HG03354 (cell line): Measurements from ENCODE around the gene PAOX.
A peak's percentile ranks its signal among the peaks of the same experiment; 100 is the strongest.
"Not testable (repeated sequence)": the region's sequence is repeated elsewhere in the genome, so short reads cannot be mapped to it uniquely, and the experiment has no call there.

Experiments
- ATAC-seq: cut with Tn5 transposase; IDR thresholded peaks from one replicate; pipeline ENCODE4 v1.9.1; 2021; ENCODE audit warnings: mild to moderate bottlenecking; ENCODE audit not compliant: unreplicated experiment, poor library complexity, severe bottlenecking

Gene PAOX

GRCh38 chr10:133361773-133362441, 17.2 kb upstream of the PAOX start:
- ATAC-seq: no peak

DNA sequence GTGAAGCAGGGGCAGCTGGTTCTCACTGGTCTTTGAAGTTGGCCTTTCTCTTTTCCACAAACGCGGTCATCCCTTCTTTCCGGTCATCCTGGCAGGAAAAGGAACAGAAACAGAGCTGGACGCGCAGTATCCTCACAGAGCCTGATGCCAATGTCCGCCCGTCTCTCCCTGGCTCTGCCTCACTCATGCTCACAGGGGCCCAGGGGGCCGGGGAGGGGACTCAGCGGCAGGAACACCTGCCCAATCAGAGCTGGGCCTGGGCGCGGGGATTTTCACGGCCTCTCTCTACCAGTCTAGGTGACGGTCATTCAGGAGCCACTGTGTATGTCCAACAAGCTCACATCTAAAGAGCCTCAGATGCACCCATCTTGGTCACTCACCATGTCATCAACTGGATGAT, 16.2 kb upstream of the PAOX start:
- no peak for ATAC-seq

- ATAC-seq: no peak
Measured at GRCh38 chr10:133364645-133365431, 14.2 kb upstream of the PAOX start.

DNA sequence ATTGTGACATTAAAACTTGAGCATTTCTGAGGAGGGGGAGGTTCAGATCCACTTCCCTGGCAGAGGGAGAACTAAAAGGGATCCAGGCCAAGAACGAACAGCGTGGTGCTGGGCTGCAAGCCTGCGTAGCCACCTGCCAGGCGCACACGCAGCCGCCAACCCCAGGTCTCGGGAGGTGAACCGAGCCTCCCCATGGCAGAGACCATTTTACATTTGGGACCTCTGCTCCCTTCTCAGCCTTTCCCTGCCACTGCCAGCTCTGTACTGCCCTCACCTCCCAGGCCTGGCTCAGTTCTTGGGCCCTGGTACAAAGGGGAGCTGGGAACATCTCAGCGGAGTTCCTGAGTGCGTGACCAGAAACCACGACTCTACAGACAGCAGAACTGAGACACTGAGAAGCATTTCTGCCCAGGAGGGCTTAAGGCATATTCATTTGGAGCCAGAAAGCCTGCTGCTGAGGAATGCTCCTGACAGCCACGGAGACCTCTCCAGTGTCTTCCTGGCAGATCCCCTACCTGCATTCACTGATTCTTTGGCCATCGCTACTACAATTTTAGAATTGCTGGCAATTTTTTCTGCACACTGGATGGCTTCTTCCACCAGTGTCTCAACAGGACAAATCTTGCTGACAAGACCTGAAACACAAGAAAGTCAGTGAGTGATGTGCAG, 13.5 kb upstream of the PAOX start:
- ATAC-seq: no peak

DNA sequence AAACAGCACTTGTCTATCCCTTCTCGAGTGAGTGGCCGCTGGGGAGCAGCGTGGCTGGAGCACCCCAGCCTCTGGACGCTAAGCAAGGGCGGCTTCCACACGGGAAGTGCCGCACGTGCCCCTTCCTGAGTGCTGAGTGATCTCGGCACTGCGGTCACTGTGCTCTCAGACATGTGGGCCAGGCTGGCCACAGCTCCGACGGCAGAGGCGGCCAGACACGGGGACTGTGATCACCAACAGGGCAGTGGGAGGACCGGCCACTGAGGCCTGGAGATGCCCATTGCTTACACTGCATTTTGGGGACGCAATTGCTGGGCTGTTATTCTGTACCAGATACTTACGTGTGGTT, 13.0 kb upstream of the PAOX start:
- ATAC-seq: no peak

DNA sequence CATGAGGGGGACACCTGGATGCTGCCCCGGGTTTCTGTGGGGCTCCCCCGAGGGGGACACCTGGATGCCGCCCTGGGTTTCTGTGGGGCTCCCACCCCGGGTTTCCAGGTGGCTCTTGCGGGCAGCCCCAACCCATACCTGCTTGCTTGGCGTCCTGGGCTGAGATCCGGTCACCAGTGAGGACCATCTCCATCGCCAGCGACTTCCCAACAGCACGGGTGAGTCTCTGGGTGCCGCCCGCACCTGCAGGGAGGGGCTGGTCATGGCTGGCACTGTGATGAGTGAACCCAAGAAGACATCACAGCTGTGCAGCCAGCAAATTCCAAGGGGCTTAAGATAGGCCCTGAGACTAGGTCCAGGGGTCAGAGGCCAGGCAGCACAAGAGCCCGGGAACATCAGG, 12.3 kb upstream of the PAOX start:
- ATAC-seq: no peak

GRCh38 chr10:133367461-133367860, 11.6 kb upstream of the PAOX start:
- ATAC-seq: not testable (repeated sequence)

GRCh38 chr10:133368153-133368552, 10.9 kb upstream of the PAOX start:
- no peak for ATAC-seq

- no peak for ATAC-seq
Measured at GRCh38 chr10:133370030-133370786, 8.9 kb upstream of the PAOX start.

DNA sequence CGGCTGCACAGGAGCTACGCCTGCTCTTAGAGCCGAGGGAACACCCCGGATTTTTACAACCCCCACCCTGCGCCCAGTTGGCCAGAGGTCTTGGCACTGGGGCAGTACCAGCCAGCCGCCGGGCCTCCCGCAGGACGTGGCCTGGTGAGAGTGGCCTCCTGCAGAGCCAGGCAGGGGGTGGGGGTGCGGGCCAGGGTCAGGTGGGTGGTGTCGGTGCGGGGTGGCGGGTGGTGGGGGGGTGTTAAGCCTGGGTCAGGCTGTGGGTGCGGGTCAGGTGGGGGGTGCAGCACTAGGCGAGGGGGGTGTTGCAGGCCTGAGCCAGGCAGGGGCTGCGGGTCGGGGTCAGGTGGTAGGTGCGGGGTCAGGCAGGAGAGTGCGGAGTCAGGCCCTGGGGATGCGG, 6.6 kb upstream of the PAOX start:
- no peak for ATAC-seq

- peak; percentile 98 for ATAC-seq
Measured at GRCh38 chr10:133373174-133374090, 5.6 kb upstream of the PAOX start, which contains the start of gene ECHS1. ECHS1 (minus strand) TSS chr10:133373354; CDS start chr10:133373333, 21 bp downstream.

GRCh38 chr10:133375357-133376115, 3.5 kb upstream of the PAOX start:
- ATAC-seq: no peak

- ATAC-seq: not testable (repeated sequence)
Measured at GRCh38 chr10:133376183-133376582, 2.9 kb upstream of the PAOX start.

DNA sequence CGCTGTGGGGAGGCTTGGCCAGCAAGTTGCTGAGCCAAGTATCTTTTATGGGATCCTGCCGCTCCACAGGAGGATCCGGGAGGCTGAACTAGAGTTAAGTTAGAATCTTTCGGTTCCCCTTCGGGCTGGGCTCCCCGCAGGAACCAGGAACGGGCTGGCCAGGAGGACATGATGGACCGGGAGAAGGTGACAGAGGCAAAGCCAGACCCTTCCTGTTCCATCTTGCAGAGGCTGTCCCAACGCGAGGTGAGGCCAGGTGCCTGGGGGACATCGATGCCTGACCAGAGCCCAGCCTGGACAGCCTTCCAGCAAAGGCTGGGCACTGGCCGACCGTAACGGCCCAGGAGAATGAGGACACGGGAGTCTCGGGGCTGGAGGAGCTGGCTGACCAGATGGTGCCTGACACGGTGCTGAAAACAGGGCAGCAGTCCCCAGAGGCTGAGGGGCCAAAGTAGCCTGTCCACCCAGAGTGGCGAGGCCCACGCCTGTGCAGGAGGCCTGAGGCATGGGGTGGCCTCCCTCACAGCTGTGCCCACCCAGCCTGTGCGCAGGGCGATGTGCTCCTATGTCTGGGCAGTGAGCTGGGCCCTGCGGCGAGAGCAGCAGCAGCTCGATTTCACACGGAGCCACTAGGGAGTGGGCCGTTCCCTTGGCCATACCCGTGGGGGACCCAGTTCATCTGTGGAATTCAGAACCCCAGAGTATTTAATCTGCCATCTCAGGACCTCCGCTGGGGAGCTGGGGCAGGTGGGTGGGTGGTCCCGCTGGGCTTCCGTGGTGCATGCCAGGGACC, 1.8 kb upstream of the PAOX start:
- ATAC-seq: no peak

DNA sequence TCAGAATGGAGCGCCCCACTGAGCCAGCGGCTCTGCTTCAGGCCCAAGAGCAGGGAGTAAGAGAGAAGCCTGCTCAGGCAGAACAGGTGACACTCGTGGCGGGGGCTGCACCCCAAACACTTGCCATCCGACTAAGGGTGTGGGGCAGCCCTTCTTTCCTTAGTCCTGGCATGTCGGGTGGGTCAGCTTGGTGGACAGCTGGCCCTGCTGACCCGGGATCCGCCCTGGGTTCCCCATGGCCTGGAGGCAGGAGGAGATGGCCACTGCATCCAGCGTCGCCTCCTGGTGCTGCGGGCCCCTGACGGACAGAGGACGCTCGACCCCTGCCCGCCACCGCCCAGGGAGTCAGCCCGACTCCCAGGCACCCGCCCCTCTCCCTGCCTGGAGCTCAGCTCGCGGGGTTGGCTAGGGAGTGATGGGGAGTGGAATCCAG, 1.2 kb upstream of the PAOX start:
- ATAC-seq: no peak

- ATAC-seq: peak; percentile 42
Measured at GRCh38 chr10:133378251-133379096, 588 bp upstream of the PAOX start.
